Ectodermal cell (in vitro differentiated cells): ENCODE results near the gene AKAP7.

ENCODE experiments used
- H3K27ac ChIP-seq: 2 replicates; pipeline ENCODE4 v1.7.0; 2013; ENCODE audit warnings: mild to moderate bottlenecking, low read depth, low read length; ENCODE audit not compliant: insufficient read depth, poor library complexity, severe bottlenecking
- H3K27me3 ChIP-seq: 2 replicates; pipeline ENCODE4 v1.7.0; 2013; ENCODE audit warnings: mild to moderate bottlenecking, low read length; ENCODE audit not compliant: insufficient read depth, control insufficient read depth, poor library complexity, severe bottlenecking
- H3K36me3 ChIP-seq: one replicate; pipeline ENCODE4 v1.7.0; 2013; ENCODE audit warnings: low read length; ENCODE audit not compliant: control insufficient read depth, insufficient read depth
- H3K4me1 ChIP-seq: one replicate; pipeline ENCODE4 v1.7.0; 2013; ENCODE audit warnings: low read length; ENCODE audit not compliant: control insufficient read depth, insufficient read depth
- H3K4me3 ChIP-seq: 2 replicates; pipeline ENCODE4 v1.7.0; 2013; ENCODE audit warnings: low read depth, low read length, control low read depth; ENCODE audit not compliant: insufficient read depth
- H3K9me3 ChIP-seq: 2 replicates; pipeline ENCODE4 v1.7.0; 2013; ENCODE audit warnings: mild to moderate bottlenecking, low read length, moderate library complexity; ENCODE audit not compliant: control insufficient read depth
- WGBS, 2 experiments: methylation state at CpG; one replicate each; pipeline ENCODE4 v1.1.7; 2013; ENCODE audit warnings: missing lambda C conversion rate in 2 of 2; 5-methylcytosine and 5-hydroxymethylcytosine counted together

The AKAP7 gene

GRCh38 chr6:131191590-131191989 lies 56.3 kb downstream of the AKAP7 start:
- Histone ChIP-seq H3K9me3 (no peaks in the 10 kb centered on the region), H3K4me1 (no peaks in the 10 kb centered on the region), H3K27ac (no peak overlapping the region), H3K36me3 (peaks cover 3% of the 10 kb centered on the region), H3K4me3 (no peak overlapping the region), H3K27me3 (no peaks in the 10 kb centered on the region)
- WGBS, 2 experiments = 89 to 97% methylated on average over 3 of the region's 3 CpGs

DNA sequence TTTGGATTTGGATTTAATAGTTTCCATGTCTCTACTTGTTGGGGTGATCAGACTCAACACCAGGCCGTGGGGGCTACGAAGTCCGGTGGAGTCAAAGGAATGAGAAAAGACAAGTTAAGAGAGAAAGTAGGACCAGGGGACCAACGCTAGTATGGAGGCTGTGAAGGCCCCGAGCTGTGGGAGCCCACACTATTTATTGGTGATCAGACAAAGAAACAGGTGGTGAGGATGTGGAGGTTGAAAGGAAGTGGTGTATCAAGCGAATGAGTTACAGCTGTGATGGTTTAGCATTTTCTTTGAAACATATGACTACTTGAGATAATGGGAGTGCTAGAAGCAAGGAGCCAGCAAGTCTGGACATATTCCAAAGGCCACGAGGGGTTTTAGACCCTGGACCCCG lies 62.4 kb downstream of the AKAP7 start:
- Histone ChIP-seq H3K9me3 (no peaks in the 10 kb centered on the region), H3K4me3 (no peak overlapping the region), H3K27me3 (no peaks in the 10 kb centered on the region), H3K36me3 (no peaks in the 10 kb centered on the region), H3K4me1 (no peaks in the 10 kb centered on the region), H3K27ac (no peak overlapping the region)
- 93 to 95% methylated on average over 8 of the region's 8 CpGs for WGBS, 2 experiments

DNA sequence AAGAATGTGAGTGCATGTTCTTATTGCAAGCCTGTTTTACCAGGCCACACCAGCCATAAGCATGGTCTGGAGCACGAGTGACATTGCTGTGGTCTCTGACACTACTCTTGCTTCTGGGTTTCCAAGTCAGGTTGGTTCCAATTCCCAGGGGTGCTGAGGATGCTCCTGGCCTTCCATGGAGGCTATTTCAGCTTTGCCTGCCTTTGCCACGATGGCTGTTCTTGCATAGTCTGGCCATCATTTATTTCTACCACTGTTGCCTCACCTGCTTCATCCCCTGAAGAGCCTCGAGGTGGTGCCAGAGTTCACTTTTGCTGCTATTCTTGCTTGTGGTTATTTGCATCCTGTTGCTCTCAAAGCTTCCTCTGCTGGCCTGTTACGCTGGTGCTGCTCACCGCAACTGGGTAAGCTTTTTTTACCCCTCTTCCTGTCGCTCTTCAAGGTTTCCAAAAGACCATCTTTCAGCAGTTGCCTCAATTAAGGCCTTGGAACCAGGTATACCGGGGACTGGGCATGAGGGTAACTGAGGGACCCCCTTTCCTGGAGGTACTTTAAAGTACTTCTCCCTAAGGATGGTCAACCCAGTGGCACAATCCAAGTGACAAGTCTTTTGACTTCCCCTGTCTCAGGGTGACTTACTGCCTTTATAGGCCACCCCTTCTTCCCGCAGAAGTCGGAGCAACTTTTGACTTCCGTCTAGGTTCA lies 64.5 kb downstream of the AKAP7 start:
- H3K36me3 ChIP-seq = no peaks in the 10 kb centered on the region
- 56 to 59% methylated on average over 10 of the region's 10 CpGs for WGBS, 2 experiments
- no peak overlapping the region for H3K27ac ChIP-seq
- H3K9me3 ChIP-seq = no peaks in the 10 kb centered on the region
- H3K4me1 ChIP-seq = no peaks in the 10 kb centered on the region
- no peak overlapping the region for H3K4me3 ChIP-seq
- H3K27me3 ChIP-seq = no peaks in the 10 kb centered on the region

GRCh38 chr6:131205481-131206244 lies 70.4 kb downstream of the AKAP7 start:
- Histone ChIP-seq H3K4me3 (no peak overlapping the region), H3K9me3 (no peaks in the 10 kb centered on the region), H3K27me3 (no peaks in the 10 kb centered on the region), H3K36me3 (no peaks in the 10 kb centered on the region), H3K4me1 (no peaks in the 10 kb centered on the region), H3K27ac (no peak overlapping the region)
- 91 to 100% methylated on average over 2 to 3 of the region's 3 CpGs for WGBS, 2 experiments

DNA sequence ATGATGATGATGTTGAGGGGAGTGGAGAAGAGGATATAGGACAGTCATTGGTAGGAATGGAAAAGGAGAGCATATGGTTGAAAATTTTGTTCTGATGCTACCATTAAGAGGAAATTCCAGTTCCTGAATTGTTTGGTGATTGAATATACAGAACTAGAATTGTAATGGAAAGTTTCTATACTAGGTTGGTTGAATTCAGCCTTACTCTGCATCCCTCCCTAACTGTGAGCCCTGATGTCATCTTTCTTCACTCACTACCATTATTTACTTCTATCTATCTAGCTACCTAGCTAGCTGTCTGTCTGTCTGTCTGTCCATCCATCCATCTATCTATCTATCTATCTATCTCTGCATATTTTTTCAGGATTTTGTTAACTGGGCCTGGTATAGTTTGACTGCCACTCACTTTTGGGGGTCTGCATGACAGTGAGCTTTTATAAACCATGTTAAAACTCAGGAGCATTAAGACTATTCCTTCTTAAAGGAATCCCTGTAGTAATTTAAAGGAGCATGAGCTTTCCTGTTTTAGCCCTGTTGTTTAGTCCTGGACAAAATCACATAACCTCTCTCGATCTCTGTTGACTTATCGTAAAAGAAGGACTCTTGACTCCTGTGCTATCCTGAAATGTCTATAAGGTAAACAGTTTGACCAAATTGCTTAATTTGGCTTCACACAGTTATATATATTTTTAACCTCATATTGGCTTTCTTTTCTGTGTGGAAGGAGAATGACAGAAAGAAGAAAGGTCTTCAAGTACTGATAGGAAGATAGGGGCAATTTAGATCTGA lies 71.4 kb downstream of the AKAP7 start:
- WGBS, 2 experiments = 94 to 100% methylated on average over 2 of the region's 2 CpGs
- H3K9me3 ChIP-seq = no peaks in the 10 kb centered on the region

GRCh38 chr6:131208787-131209186 lies 73.5 kb downstream of the AKAP7 start:
- Histone ChIP-seq H3K27ac (no peak overlapping the region), H3K36me3 (no peaks in the 10 kb centered on the region), H3K4me3 (no peak overlapping the region), H3K4me1 (no peaks in the 10 kb centered on the region), H3K9me3 (no peaks in the 10 kb centered on the region), H3K27me3 (no peaks in the 10 kb centered on the region)
- WGBS, 2 experiments = 36 to 60% methylated on average over 1 of the region's 1 CpG

More for the DNA sequence above, 71.4 kb downstream of the AKAP7 start:
- Histone ChIP-seq H3K27me3 (no peaks in the 10 kb centered on the region), H3K4me3 (no peak overlapping the region), H3K36me3 (no peaks in the 10 kb centered on the region), H3K27ac (no peak overlapping the region), H3K4me1 (no peaks in the 10 kb centered on the region)

GRCh38 chr6:131210469-131210868 lies 75.2 kb downstream of the AKAP7 start:
- Histone ChIP-seq H3K27me3 (no peaks in the 10 kb centered on the region), H3K9me3 (no peaks in the 10 kb centered on the region), H3K4me1 (no peaks in the 10 kb centered on the region), H3K4me3 (no peak overlapping the region), H3K36me3 (no peaks in the 10 kb centered on the region), H3K27ac (no peak overlapping the region)
- 82 to 96% methylated on average over 2 of the region's 2 CpGs for WGBS, 2 experiments

GRCh38 chr6:131212024-131212423 lies 76.8 kb downstream of the AKAP7 start:
- no peaks in the 10 kb centered on the region for H3K4me1 ChIP-seq
- H3K27me3 ChIP-seq = no peaks in the 10 kb centered on the region
- H3K9me3 ChIP-seq = no peaks in the 10 kb centered on the region
- no peak overlapping the region for H3K27ac ChIP-seq
- WGBS, 2 experiments = 94 to 97% methylated on average over 4 to 5 of the region's 5 CpGs
- no peak overlapping the region for H3K4me3 ChIP-seq
- H3K36me3 ChIP-seq = no peaks in the 10 kb centered on the region

DNA sequence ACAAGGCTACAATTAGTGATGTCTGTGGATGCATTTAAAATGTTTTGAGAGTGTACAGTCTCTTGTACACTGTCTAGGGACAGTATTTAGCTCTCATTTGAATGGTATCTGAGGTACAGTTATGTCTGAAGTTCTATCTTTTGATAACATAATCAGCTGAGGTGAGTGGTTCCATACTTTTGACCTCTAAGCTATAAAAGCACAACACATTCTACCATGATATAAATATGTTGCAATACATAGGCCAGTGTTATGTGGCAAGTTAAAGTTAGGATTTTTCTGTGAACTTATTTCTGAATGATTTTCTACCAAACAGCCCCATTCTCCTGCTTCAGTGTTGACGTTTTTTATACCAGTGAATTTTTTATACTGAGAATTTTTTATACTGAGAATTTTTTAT lies 77.6 kb downstream of the AKAP7 start:
- Histone ChIP-seq H3K27me3 (no peaks in the 10 kb centered on the region), H3K4me3 (no peak overlapping the region), H3K9me3 (no peaks in the 10 kb centered on the region), H3K27ac (no peak overlapping the region), H3K36me3 (no peaks in the 10 kb centered on the region), H3K4me1 (no peaks in the 10 kb centered on the region)
- 100% methylated on average over 1 of the region's 1 CpG; no CpG with 5 or more reads in 1 of the 2 experiments for WGBS, 2 experiments

- 81% methylated on average over 3 of the region's 3 CpGs for WGBS, 2 experiments
- Histone ChIP-seq H3K9me3 (no peaks in the 10 kb centered on the region), H3K36me3 (no peaks in the 10 kb centered on the region), H3K27me3 (no peaks in the 10 kb centered on the region), H3K4me3 (no peak overlapping the region), H3K27ac (no peak overlapping the region), H3K4me1 (no peaks in the 10 kb centered on the region)
Measured at GRCh38 chr6:131213501-131213990, 78.3 kb downstream of the AKAP7 start.
